NCI-H2029 treated with DMSO at 0.1 percent for 48 hours (cell line): ENCODE results near the gene TMEM165.

Experiments used
- DNase-seq: peaks from one replicate; lab custom pipeline; 2025; lab: John Stamatoyannopoulos, UW

Gene TMEM165

GRCh38 chr4:55458611-55459010 lies 62.9 kb downstream of the TMEM165 start:
- no peak for DNase-seq

- DNase-seq, result no peak
These were observed 70.2 kb downstream of the TMEM165 start for GRCh38 chr4:55466001-55466400.

- DNase-seq, result no peak
These were observed 73.0 kb downstream of the TMEM165 start for GRCh38 chr4:55468724-55469123.

- no peak for DNase-seq
These were observed 74.2 kb downstream of the TMEM165 start for GRCh38 chr4:55469979-55470378.
